ENCODE results near the gene CYP1A1.

The CYP1A1 gene

GRCh38 chr15:74682954-74683353 is 42.4 kb downstream of the CYP1A1 start:
- DNase-seq: no peak

- DNase-seq: no peak
Measured at GRCh38 chr15:74680456-74680855, 44.9 kb downstream of the CYP1A1 start.

GRCh38 chr15:74676801-74677200 is 48.5 kb downstream of the CYP1A1 start:
- no peak for DNase-seq

GRCh38 chr15:74674161-74674560 is 51.2 kb downstream of the CYP1A1 start:
- DNase-seq: no peak

GRCh38 chr15:74669627-74670026 is 55.7 kb downstream of the CYP1A1 start:
- DNase-seq: no peak
